HEK293 (cell line): ENCODE results near the gene KCTD6.
A peak's percentile ranks its signal among the peaks of the same experiment; 100 is the strongest.

Experiments used
- CTCF ChIA-PET: fragments of 350-600 bp; formaldehyde crosslinking; extraction: SDS; loops from one replicate; lab custom pipeline; 2021; ENCODE audit warnings: antibody characterized with exemption; lab: Yijun Ruan, JAX
- POLR2A ChIA-PET: fragments of 300-600 bp; formaldehyde crosslinking; extraction: SDS; loops from one replicate; lab custom pipeline; 2020; ENCODE audit warnings: antibody characterized with exemption, inconsistent platforms; lab: Yijun Ruan, JAX
- H3K27ac ChIP-seq: fragments of 200-500 bp; sonication (Bioruptor generic); 2 replicates; pipeline ENCODE4 v1.5.1; 2014; ENCODE audit warnings: low read depth, low read length, control low read depth, inconsistent platforms; ENCODE audit errors: extremely low read depth
- H3K36me3 ChIP-seq, 2 experiments: fragments of 200-500 bp in 1 of 2; sonication (Bioruptor generic) in 1 of 2; 1 replicate in 1 of 2; 2 replicates in 1 of 2; pipeline ENCODE4 v1.5.1; 2014 to 2017; ENCODE audit warnings: inconsistent platforms in 2 of 2, low read length in 2 of 2; ENCODE audit not compliant: control insufficient read depth in 2 of 2, insufficient read depth in 1 of 2
- H3K4me1 ChIP-seq: fragments of 200-500 bp; sonication (Bioruptor generic); 2 replicates; pipeline ENCODE4 v1.5.1; 2014; ENCODE audit warnings: mild to moderate bottlenecking, low read length, inconsistent platforms; ENCODE audit not compliant: control insufficient read depth, insufficient read depth
- H3K4me3 ChIP-seq: 2 replicates; pipeline ENCODE4 v1.5.1; 2011; ENCODE audit warnings: low read depth, mild to moderate bottlenecking, control low read depth, low read length, moderate library complexity
- H3K9me3 ChIP-seq: fragments of 200-500 bp; sonication (Bioruptor generic); 2 replicates; pipeline ENCODE4 v1.5.1; 2014; ENCODE audit warnings: low read depth, low read length, inconsistent platforms; ENCODE audit not compliant: control insufficient read depth, insufficient read depth
- ATF2 ChIP-seq: fragments of 450-650 bp; formaldehyde crosslinking; IDR thresholded peaks from 2 replicates; pipeline ENCODE4 v1.5.1; 2016; ENCODE audit warnings: missing biosample characterization, missing genetic modification characterization, low read depth
- GLI4 ChIP-seq: fragments of 450-650 bp; formaldehyde crosslinking; IDR thresholded peaks from 2 replicates; pipeline ENCODE4 v1.5.1; 2016; ENCODE audit warnings: missing biosample characterization, missing genetic modification characterization
- YY2 ChIP-seq: fragments of 450-650 bp; formaldehyde crosslinking; IDR thresholded peaks from 2 replicates; pipeline ENCODE4 v1.5.1; 2016; ENCODE audit warnings: missing biosample characterization, missing genetic modification characterization
- ZBTB17 ChIP-seq: fragments of 450-650 bp; formaldehyde crosslinking; IDR thresholded peaks from 2 replicates; pipeline ENCODE4 v1.5.1; 2016; ENCODE audit warnings: missing biosample characterization, missing genetic modification characterization
- ZBTB26 ChIP-seq: fragments of 450-650 bp; formaldehyde crosslinking; optimal IDR thresholded peaks from 2 replicates; pipeline ENCODE3; 2016; ENCODE audit warnings: missing biosample characterization, mild to moderate bottlenecking, missing genetic modification characterization
- ZBTB6 ChIP-seq: fragments of 450-650 bp; formaldehyde crosslinking; IDR thresholded peaks from 2 replicates; pipeline ENCODE4 v1.5.1; 2017; ENCODE audit warnings: missing biosample characterization, missing genetic modification characterization
- ZBTB8A ChIP-seq: fragments of 450-650 bp; formaldehyde crosslinking; IDR thresholded peaks from 2 replicates; pipeline ENCODE4 v1.5.1; 2016; ENCODE audit warnings: missing biosample characterization, missing genetic modification characterization
- ZFP3 ChIP-seq: fragments of 450-650 bp; formaldehyde crosslinking; IDR thresholded peaks from 2 replicates; pipeline ENCODE4 v1.5.1; 2016; ENCODE audit warnings: low read depth, missing biosample characterization, missing genetic modification characterization
- ZIC2 ChIP-seq: fragments of 450-650 bp; formaldehyde crosslinking; IDR thresholded peaks from 2 replicates; pipeline ENCODE4 v1.5.1; 2016; ENCODE audit warnings: missing biosample characterization, missing genetic modification characterization
- ZNF174 ChIP-seq: fragments of 450-650 bp; formaldehyde crosslinking; IDR thresholded peaks from 2 replicates; pipeline ENCODE4 v1.5.0; 2017; ENCODE audit warnings: missing biosample characterization, mild to moderate bottlenecking, missing genetic modification characterization
- ZNF19 ChIP-seq: fragments of 450-650 bp; formaldehyde crosslinking; IDR thresholded peaks from 2 replicates; pipeline ENCODE4; 2016; ENCODE audit warnings: missing biosample characterization, missing genetic modification characterization, low read depth
- ZNF248 ChIP-seq: fragments of 450-650 bp; formaldehyde crosslinking; IDR thresholded peaks from 2 replicates; pipeline ENCODE4 v1.5.1; 2017; ENCODE audit warnings: missing biosample characterization, missing genetic modification characterization
- ZNF350 ChIP-seq: fragments of 450-650 bp; formaldehyde crosslinking; IDR thresholded peaks from 2 replicates; pipeline ENCODE4 v1.5.0; 2017; ENCODE audit warnings: missing biosample characterization, mild to moderate bottlenecking, missing genetic modification characterization
- ZNF394 ChIP-seq: fragments of 450-650 bp; formaldehyde crosslinking; IDR thresholded peaks from 2 replicates; pipeline ENCODE4 v1.5.1; 2016; ENCODE audit warnings: missing biosample characterization, missing genetic modification characterization, mild to moderate bottlenecking, moderate library complexity, borderline replicate concordance
- ZNF398 ChIP-seq: fragments of 450-650 bp; formaldehyde crosslinking; IDR thresholded peaks from 2 replicates; pipeline ENCODE4 v1.5.1; 2017; ENCODE audit warnings: missing biosample characterization, missing genetic modification characterization
- ZNF449 ChIP-seq: fragments of 450-650 bp; formaldehyde crosslinking; IDR thresholded peaks from 2 replicates; pipeline ENCODE4 v1.5.1; 2017; ENCODE audit warnings: missing biosample characterization, mild to moderate bottlenecking, missing genetic modification characterization, moderate library complexity
- ZNF544 ChIP-seq: fragments of 450-650 bp; formaldehyde crosslinking; IDR thresholded peaks from 2 replicates; pipeline ENCODE4 v1.5.0; 2017; ENCODE audit warnings: missing biosample characterization, missing genetic modification characterization
- ZNF558 ChIP-seq: fragments of 450-650 bp; formaldehyde crosslinking; IDR thresholded peaks from 2 replicates; pipeline ENCODE4 v1.5.1; 2016; ENCODE audit warnings: missing biosample characterization, missing genetic modification characterization
- ZNF580 ChIP-seq: fragments of 450-650 bp; formaldehyde crosslinking; IDR thresholded peaks from 2 replicates; pipeline ENCODE4 v1.5.1; 2016; ENCODE audit warnings: missing biosample characterization, missing genetic modification characterization
- ZNF664 ChIP-seq: fragments of 450-650 bp; formaldehyde crosslinking; IDR thresholded peaks from 2 replicates; pipeline ENCODE4 v1.5.1; 2016; ENCODE audit warnings: missing biosample characterization, missing genetic modification characterization
- ZNF677 ChIP-seq: fragments of 450-650 bp; IDR thresholded peaks from 2 replicates; pipeline ENCODE4 v1.5.0; 2018; ENCODE audit warnings: missing biosample characterization, mild to moderate bottlenecking, missing genetic modification characterization, moderate library complexity
- ZNF776 ChIP-seq: fragments of 450-650 bp; formaldehyde crosslinking; IDR thresholded peaks from 2 replicates; pipeline ENCODE4 v1.5.0; 2017; ENCODE audit warnings: missing biosample characterization, missing genetic modification characterization, borderline replicate concordance

The KCTD6 gene

GRCh38 chr3:58518291-58518789, 26.4 kb downstream of the KCTD6 start:
- no peaks in the 10 kb centered on the region for H3K36me3 ChIP-seq
- no peak overlapping the region for H3K4me3 ChIP-seq
- CTCF ChIA-PET, result interaction anchor here (1.1 to 1.3 kb wide), 2 partner anchors 10 to 13 kb away, joined by 3 to 6 read pairs; no protein-coding TSS in a partner anchor
- TF ChIP-seq ZNF248 (tag by site-specific recombination) (no peak), ZNF544 (no peak), ZNF449 (no peak), ZNF19 (tag by site-specific recombination) (no peak), ZFP3 (no peak), GLI4 (no peak), ZBTB26 (tag by site-specific recombination) (no peak), ZBTB6 (tag by site-specific recombination) (no peak), ZNF398 (tag by site-specific recombination) (no peak), ZNF394 (no peak), ZNF174 (tag by site-specific recombination) (no peak), ZNF350 (tag by site-specific recombination) (no peak), ZIC2 (tag by site-specific recombination) (0 out of 2 replicates have a peak, but pooled peaks have one; percentile 19), ZNF580 (tag by site-specific recombination) (no peak), ZBTB17 (no peak), ZNF664 (peak; percentile 60)
- H3K9me3 ChIP-seq, result no peaks in the 10 kb centered on the region
- no peak overlapping the region for H3K27ac ChIP-seq
- no peaks in the 10 kb centered on the region for H3K4me1 ChIP-seq
- POLR2A ChIA-PET, result interaction anchor here (0.7 kb wide), 1 partner anchor 12 kb away, joined by 15 read pairs; no protein-coding TSS in a partner anchor

- ChIA-PET CTCF (interaction anchor here (1.1 to 1.4 kb wide), 2 partner anchors 8 to 10 kb away, joined by 3 read pairs; no protein-coding TSS in a partner anchor), POLR2A (no interaction called here)
- Histone ChIP-seq H3K36me3 (no peaks in the 10 kb centered on the region), H3K27ac (no peak overlapping the region), H3K4me3 (no peak overlapping the region), H3K9me3 (no peaks in the 10 kb centered on the region), H3K4me1 (no peaks in the 10 kb centered on the region)
- TF ChIP-seq ATF2 (no peak), ZBTB26 (tag by site-specific recombination) (no peak), ZBTB8A (tag by site-specific recombination) (no peak), YY2 (no peak), ZNF776 (tag by site-specific recombination) (no peak), ZNF558 (tag by site-specific recombination) (no peak), ZNF677 (no peak)
Measured at GRCh38 chr3:58519668-58520402, 27.9 kb downstream of the KCTD6 start.
